HEK293T (cell line): Measurements from ENCODE around the gene SMIM44.

Experiments
- FOXM1 ChIP-seq: fragments of 450-650 bp; IDR thresholded peaks from 2 replicates; pipeline ENCODE4 v1.6.1; 2017; ENCODE audit warnings: mild to moderate bottlenecking, borderline replicate concordance
- NFRKB ChIP-seq: fragments of 450-650 bp; IDR thresholded peaks from 2 replicates; pipeline ENCODE4 v1.6.1; 2016; ENCODE audit warnings: mild to moderate bottlenecking, moderate library complexity
- SP1 ChIP-seq: fragments of 450-650 bp; IDR thresholded peaks from 2 replicates; pipeline ENCODE4 v1.6.1; 2017
- TARDBP ChIP-seq: fragments of 450-650 bp; IDR thresholded peaks from 2 replicates; pipeline ENCODE4 v1.6.1; 2016
- ZNF384 ChIP-seq: fragments of 450-650 bp; IDR thresholded peaks from 2 replicates; pipeline ENCODE4 v1.6.1; 2016

GRCh38 chr19:3444695-3445234, 38.5 kb downstream of the SMIM44 start:
- TF ChIP-seq ZNF384 (no peak), NFRKB (no peak), TARDBP (no peak), SP1 (no peak), FOXM1 (no peak)
